HepG2 (cell line): ENCODE measurements around the gene IFNK. TPM values are rescaled to one million over a fixed set of nuclear protein-coding genes. Genes with fewer than 3 reads are reported as not detected.

Experiments
- ATAC-seq: fragments of 200-7000 bp; cut with Tn5 transposase; 3 replicates; pipeline ENCODE4 v1.9.1; 2020; ENCODE audit warnings: mild to moderate bottlenecking, moderate library complexity
- BruUV-seq: library from RNA; stranded (reverse); fragments of 400-500 nt; replicated peaks from 2 replicates; lab custom pipeline; 2021; lab: Mats Ljungman, UMichigan
- CTCF ChIA-PET: fragments of 300-600 bp; formaldehyde crosslinking; extraction: SDS; loops from one replicate; lab custom pipeline; 2021; ENCODE audit warnings: low total read pairs, inconsistent platforms, low intra/inter-chr PET ratio; lab: Yijun Ruan, JAX
- POLR2A ChIA-PET: fragments of 350-600 bp; sonication (Branson Sonifier 250); formaldehyde crosslinking; loops from one replicate; lab custom pipeline; 2020; ENCODE audit warnings: antibody characterized with exemption, inconsistent platforms; lab: Yijun Ruan, JAX
- DNase-seq: peaks from one replicate; pipeline ENCODE4 v3.0.0-alpha.2; 2015; ENCODE audit warnings: low spot score
- FAIRE-seq: peaks from 3 replicates; lab custom pipeline; 2011; peaks lifted over from hg19 to GRCh38; lab: Jason Lieb, UNC
- H2AFZ ChIP-seq: one replicate; pipeline ENCODE4 v1.6.1; 2011; ENCODE audit warnings: low read length, inconsistent platforms
- H3K27ac ChIP-seq: fragments of 300-600 bp; 3 replicates; pipeline ENCODE4 v1.8.0; 2011; ENCODE audit warnings: mixed run types, mild to moderate bottlenecking, mixed read lengths, low read length, inconsistent platforms; ENCODE audit not compliant: insufficient read depth; ENCODE audit errors: extremely low read length
- H3K27me3 ChIP-seq, 2 experiments: fragments of 200-600 bp in 1 of 2; 2 replicates in 1 of 2; 3 replicates in 1 of 2; pipeline versions ENCODE4 v1.6.0 to v1.8.0; 2011; ENCODE audit warnings: low read length in 2 of 2, mild to moderate bottlenecking in 2 of 2, moderate library complexity in 2 of 2, inconsistent platforms in 1 of 2; ENCODE audit not compliant: insufficient read depth in 2 of 2, control insufficient read depth in 1 of 2
- H3K36me3 ChIP-seq, 2 experiments: fragments of 200-600 bp in 1 of 2; replicated peaks in 1 of 2; 2 replicates in 1 of 2; 3 replicates in 1 of 2; pipeline versions ENCODE4 v1.5.1 to v1.8.0; 2011; ENCODE audit warnings: low read length in 2 of 2, inconsistent platforms in 1 of 2; ENCODE audit not compliant: insufficient read depth in 2 of 2, control insufficient read depth in 1 of 2
- H3K4me1 ChIP-seq: 2 replicates; pipeline ENCODE4 v1.5.1; 2012; ENCODE audit warnings: low read length, inconsistent platforms; ENCODE audit not compliant: insufficient read depth
- H3K4me2 ChIP-seq: 2 replicates; pipeline ENCODE4 v1.6.0; 2011; ENCODE audit warnings: low read depth, low read length, inconsistent platforms
- H3K4me3 ChIP-seq, 3 experiments: fragments of 200-600 bp in 1 of 3; sonication (generic), shearing (Covaris generic) in 1 of 3; replicated peaks in 1 of 3; 2 replicates each; pipeline ENCODE4 v1.5.1; 2011 to 2016; ENCODE audit warnings: low read length in 3 of 3, inconsistent platforms in 2 of 3, low read depth in 2 of 3, mild to moderate bottlenecking in 2 of 3, control low read depth in 1 of 3, mixed read lengths in 1 of 3; ENCODE audit not compliant: insufficient read depth in 1 of 3
- H3K79me2 ChIP-seq: one replicate; pipeline ENCODE4 v1.6.1; 2011; ENCODE audit warnings: low read length, inconsistent platforms; ENCODE audit not compliant: insufficient read depth
- H3K9ac ChIP-seq: 2 replicates; pipeline ENCODE4 v1.6.0; 2011; ENCODE audit warnings: mild to moderate bottlenecking, low read depth, low read length, inconsistent platforms; ENCODE audit not compliant: insufficient read depth
- H3K9me3 ChIP-seq: 2 replicates; pipeline ENCODE4 v1.5.1; 2012; ENCODE audit warnings: mild to moderate bottlenecking, low read length
- H4K20me1 ChIP-seq: 2 replicates; pipeline ENCODE4 v1.6.0; 2011; ENCODE audit warnings: inconsistent platforms, mild to moderate bottlenecking, low read length, moderate library complexity; ENCODE audit not compliant: insufficient read depth
- ATF3 ChIP-seq: sonication (generic); formaldehyde crosslinking; IDR thresholded peaks from 2 replicates; pipeline ENCODE4 v1.4.0; 2020; ENCODE audit warnings: missing genetic modification reagents
- CERS6 ChIP-seq: sonication (generic); formaldehyde crosslinking; IDR thresholded peaks from 2 replicates; pipeline ENCODE4 v1.5.0; 2020; ENCODE audit warnings: missing genetic modification reagents
- CREM ChIP-seq, 2 experiments: sonication (generic) in 1 of 2; formaldehyde crosslinking in 1 of 2; IDR thresholded peaks; 2 replicates each; pipeline versions ENCODE4 v1.4.0 to v1.6.1; 2016 to 2020; ENCODE audit warnings: antibody characterized with exemption in 1 of 2, mild to moderate bottlenecking in 1 of 2, missing genetic modification reagents in 1 of 2
- GATA4 ChIP-seq: sonication (generic); IDR thresholded peaks from 2 replicates; pipeline ENCODE4 v1.6.1; 2016; ENCODE audit warnings: antibody characterized with exemption, low read depth, borderline replicate concordance
- HMGA1 ChIP-seq: sonication (generic); formaldehyde crosslinking; conservative IDR thresholded peaks from 2 replicates; pipeline ENCODE4 v1.4.0; 2020; ENCODE audit warnings: missing genetic modification reagents
- MBD4 ChIP-seq: IDR thresholded peaks from 2 replicates; pipeline ENCODE4 v1.6.1; 2012; ENCODE audit warnings: low read length, inconsistent platforms, borderline replicate concordance
- NR2F1 ChIP-seq, 2 experiments: fragments of 450-650 bp in 1 of 2; formaldehyde crosslinking in 1 of 2; IDR thresholded peaks; 2 replicates each; pipeline versions ENCODE4 v1.5.0 to v1.6.1; 2016 to 2020; ENCODE audit warnings: mild to moderate bottlenecking in 1 of 2, missing compliant biosample characterization in 1 of 2, missing genetic modification reagents in 1 of 2, moderate library complexity in 1 of 2
- SP4 ChIP-seq: sonication (generic); formaldehyde crosslinking; IDR thresholded peaks from 2 replicates; pipeline ENCODE4 v1.8.1; 2023; ENCODE audit warnings: mild to moderate bottlenecking, missing genetic modification reagents
- STAT5B ChIP-seq: sonication (generic); formaldehyde crosslinking; IDR thresholded peaks from 2 replicates; pipeline ENCODE4 v1.4.0; 2020; ENCODE audit warnings: missing genetic modification reagents
- TFDP1 ChIP-seq: IDR thresholded peaks from 2 replicates; pipeline ENCODE4 v1.6.1; 2016; ENCODE audit warnings: missing compliant biosample characterization, missing genetic modification reagents, borderline replicate concordance
- TGIF2 ChIP-seq: IDR thresholded peaks from 2 replicates; pipeline ENCODE4 v1.6.1; 2016; ENCODE audit warnings: control low read depth, missing compliant biosample characterization
- ZFAT ChIP-seq: sonication (generic); formaldehyde crosslinking; conservative IDR thresholded peaks from 2 replicates; pipeline ENCODE4 v1.8.1; 2023; ENCODE audit warnings: missing genetic modification reagents, inconsistent platforms
- ZKSCAN5 ChIP-seq: sonication (generic); formaldehyde crosslinking; IDR thresholded peaks from 2 replicates; pipeline ENCODE4 v1.5.1; 2020; ENCODE audit warnings: mild to moderate bottlenecking, missing genetic modification reagents
- ZNF225 ChIP-seq: sonication (generic); formaldehyde crosslinking; IDR thresholded peaks from 2 replicates; pipeline ENCODE4 v1.4.0; 2020; ENCODE audit warnings: mild to moderate bottlenecking, missing genetic modification reagents
- ZNF251 ChIP-seq: sonication (generic); formaldehyde crosslinking; IDR thresholded peaks from 2 replicates; pipeline ENCODE4 v1.9.0; 2021; ENCODE audit warnings: mild to moderate bottlenecking, missing genetic modification reagents
- ZNF280D ChIP-seq: sonication (generic); formaldehyde crosslinking; IDR thresholded peaks from 2 replicates; pipeline ENCODE4 v1.5.1; 2020; ENCODE audit warnings: mild to moderate bottlenecking, missing genetic modification reagents
- ZNF672 ChIP-seq: sonication (generic); formaldehyde crosslinking; IDR thresholded peaks from 2 replicates; pipeline ENCODE4 v1.8.1; 2022; ENCODE audit warnings: missing genetic modification reagents
- ZNF839 ChIP-seq: sonication (generic); formaldehyde crosslinking; IDR thresholded peaks from 2 replicates; pipeline ENCODE4 v1.4.0; 2020; ENCODE audit warnings: missing genetic modification reagents, mild to moderate bottlenecking, borderline replicate concordance
- WGBS: methylation state at CpG from one replicate; pipeline ENCODE4 v1.1.6; 2017; ENCODE audit warnings: low lambda C conversion rate; 5-methylcytosine and 5-hydroxymethylcytosine counted together
- in situ Hi-C: cut with HindIII; loops from 2 replicates; pipeline ENCODE4 v1.10.0; 2017; ENCODE audit warnings: low pct_unique_long_range_greater_than_20kb; ENCODE audit not compliant: extremely low pct_ligation_motif_present
- intact Hi-C: fragments of 100-400 bp; cut with micrococcal nuclease; formaldehyde crosslinking; loops from one replicate; pipeline ENCODE4 v1.10.0; 2022; ENCODE audit not compliant: unreplicated experiment
- polyA plus RNA-seq, 8 experiments: library from polyadenylated mRNA; depleted of rRNA in 3 of 8; stranded (reverse) in 7 of 8; unstranded in 1 of 8; fragments of >200 nt; fragmentation: Illumina TruSeq in 4 of 8; extraction: Trizol in 4 of 8; gene quantifications; 2 replicates each; pipeline versions ENCODE4 v1.2.1 to v1.2.3, GENCODE V29; 2011 to 2016; ENCODE audit warnings: low read depth in 4 of 8, missing spikeins in 1 of 8, mixed read lengths in 1 of 8; ENCODE audit not compliant: insufficient read depth in 1 of 8
- total RNA-seq, 5 experiments: library from RNA; depleted of rRNA; stranded (reverse); fragments of >200 nt; fragmentation: Illumina TruSeq; extraction: Trizol; gene quantifications; 2 replicates each; pipeline ENCODE4 v1.2.3, GENCODE V29; 2016; ENCODE audit warnings: low read depth in 1 of 5

IFNK gene
- total and polyA plus RNA-seq, 2 of the 13 experiments (the other 11 are each of a cell fraction or from before 2014, with no cell fraction given), result not detected

- in situ Hi-C loops, result no loop called here
- POLR2A ChIA-PET, result no interaction called here
These were observed 9.2 kb downstream of the IFNK start for GRCh38 chr9:27533311-27533710.

More at GRCh38 chr9:27533311-27533710, 9.2 kb downstream of the IFNK start:
- peaks cover 3 to 13% of the 10 kb centered on the region in 2 experiments; a peak in 3 of 5 replicates for H3K27me3 ChIP-seq
- intact Hi-C loops, result no loop called here
- no peak for DNase-seq
- no peaks in the 10 kb centered on the region for H3K36me3 ChIP-seq
- no peak overlapping the region for H2AFZ ChIP-seq
- CTCF ChIA-PET, result no interaction called here
- H4K20me1 ChIP-seq, result no peaks in the 10 kb centered on the region
- no TSS peak for BruUV-seq
- no peaks in the 10 kb centered on the region for H3K9me3 ChIP-seq
- H3K9ac ChIP-seq, result no peak overlapping the region
- no peaks in the 10 kb centered on the region for H3K79me2 ChIP-seq
- no peak overlapping the region for H3K4me2 ChIP-seq
- TF ChIP-seq MBD4 (no peak), ZNF672 (no peak), CREM (IDR thresholded peaks at IDR 0.05) (no peak), CREM (CRISPR knock-in tag; IDR thresholded peaks at IDR 0.05) (no peak), SP4 (no peak), ZNF225 (CRISPR knock-in tag) (no peak), ZFAT (CRISPR knock-in tag) (no peak), GATA4 (no peak), CERS6 (CRISPR knock-in tag) (no peak), TFDP1 (no peak), ZNF251 (CRISPR knock-in tag) (no peak), NR2F1 (CRISPR knock-in tag; IDR thresholded peaks at IDR 0.05) (no peak), HMGA1 (no peak), TGIF2 (CRISPR knock-in tag) (no peak), STAT5B (CRISPR knock-in tag) (no peak), ZNF280D (CRISPR knock-in tag) (no peak), ATF3 (no peak), ZNF839 (no peak), ZKSCAN5 (CRISPR knock-in tag) (no peak)
- H3K27ac ChIP-seq, result no peak overlapping the region
- no peak for ATAC-seq
- 58% methylated on average over 1 of the region's 1 CpG for WGBS
- peaks cover 31% of the 10 kb centered on the region for H3K4me1 ChIP-seq
- no peak for FAIRE-seq
- no peak overlapping the region for H3K4me3 ChIP-seq
